Measurements from ENCODE around the gene CEP295NL. TPM values are rescaled to one million over a fixed set of nuclear protein-coding genes. Genes with fewer than 3 reads are reported as not detected.

CEP295NL gene
- total and polyA plus RNA-seq, 2 of the 13 experiments (the other 11 are each of a cell fraction or from before 2014, with no cell fraction given) = not detected

DNA sequence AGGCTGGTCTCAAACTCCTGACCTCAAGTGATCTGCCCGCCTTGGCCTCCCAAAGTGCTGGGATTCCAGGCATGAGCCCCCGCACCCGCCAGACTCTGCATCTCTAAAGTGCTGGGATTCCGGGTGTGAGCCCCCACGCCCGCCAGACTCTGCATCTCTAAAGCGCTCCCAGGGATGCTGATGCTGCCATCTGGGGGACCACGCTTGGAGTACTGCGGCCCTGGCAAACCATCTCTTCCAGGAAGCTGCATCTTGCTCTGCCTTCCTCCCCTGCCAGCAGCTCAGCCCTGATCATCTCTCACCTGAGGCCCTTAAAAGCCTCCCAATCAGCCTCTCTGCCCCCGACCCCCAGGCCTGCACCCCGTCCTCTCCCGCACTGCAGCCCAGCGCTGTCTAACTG, 4.1 kb downstream of the CEP295NL start:
- BruUV-seq (replicated peaks) = no TSS peak
- Histone ChIP-seq H3K36me3 (replicated peaks in 1 of 2; ENCODE audit: control insufficient read depth in 1 of 2, insufficient read depth in 2 of 2, low read length in 2 of 2) (no peaks in the 10 kb centered on the region; a peak in 3 of 5 replicates), H3K4me3 (replicated peaks in 1 of 3; ENCODE audit: insufficient read depth in 1 of 3, low read depth in 2 of 3, low read length in 3 of 3) (no peak overlapping the region), H3K9me3 (ENCODE audit: low read length) (no peaks in the 10 kb centered on the region), H3K9ac (ENCODE audit: insufficient read depth, low read depth, low read length) (no peak overlapping the region), H3K27me3 (ENCODE audit: control insufficient read depth in 1 of 2, insufficient read depth in 2 of 2, low read length in 2 of 2) (no peaks in the 10 kb centered on the region), H2AFZ (ENCODE audit: low read length) (no peak overlapping the region), H3K4me1 (ENCODE audit: insufficient read depth, low read length) (peaks cover 11% of the 10 kb centered on the region), H3K27ac (ENCODE audit: extremely low read length, insufficient read depth, low read length) (no peak overlapping the region), H3K4me2 (ENCODE audit: low read depth, low read length) (no peak overlapping the region), H4K20me1 (ENCODE audit: insufficient read depth, low read length) (no peaks in the 10 kb centered on the region), H3K79me2 (ENCODE audit: insufficient read depth, low read length) (no peaks in the 10 kb centered on the region)
- POLR2A ChIA-PET = no interaction called here
- in situ Hi-C loops (cut with HindIII; ENCODE audit: extremely low pct_ligation_motif_present, low pct_unique_long_range_greater_than_20kb) = no loop called here
- ATAC-seq (no peak), DNase-seq (ENCODE audit: low spot score) (no peak), FAIRE-seq (no peak)
- WGBS (ENCODE audit: low lambda C conversion rate) = 90% methylated on average over 13 of the region's 13 CpGs
- TF ChIP-seq FOXC1 (CRISPR knock-in tag; IDR thresholded peaks at IDR 0.05; ENCODE audit: borderline replicate concordance) (no peak), KAT2B (IDR thresholded peaks at IDR 0.05; ENCODE audit: borderline replicate concordance, low read depth, low read length) (no peak), RFX3 (CRISPR knock-in tag; IDR thresholded peaks at IDR 0.05) (no peak), ZSCAN30 (CRISPR knock-in tag; IDR thresholded peaks at IDR 0.05) (no peak), ZNF670 (CRISPR knock-in tag; IDR thresholded peaks at IDR 0.05; ENCODE audit: borderline replicate concordance) (no peak), HMGA1 (CRISPR knock-in tag; conservative IDR thresholded peaks at IDR 0.05) (no peak), DPF2 (CRISPR knock-in tag; IDR thresholded peaks at IDR 0.05; ENCODE audit: borderline replicate concordance, low read depth) (no peak), HIVEP1 (CRISPR knock-in tag; IDR thresholded peaks at IDR 0.05) (no peak), ZEB1 (IDR thresholded peaks at IDR 0.05; ENCODE audit: insufficient replicate concordance, low read depth) (no peak), PHB2 (IDR thresholded peaks at IDR 0.05; ENCODE audit: partially characterized antibody) (no peak), ZNF577 (CRISPR knock-in tag; IDR thresholded peaks at IDR 0.05; ENCODE audit: borderline replicate concordance, low read depth) (no peak), NFKB2 (CRISPR knock-in tag; IDR thresholded peaks at IDR 0.05; ENCODE audit: borderline replicate concordance) (no peak)
- TF ChIP-seq, protein P1, sequence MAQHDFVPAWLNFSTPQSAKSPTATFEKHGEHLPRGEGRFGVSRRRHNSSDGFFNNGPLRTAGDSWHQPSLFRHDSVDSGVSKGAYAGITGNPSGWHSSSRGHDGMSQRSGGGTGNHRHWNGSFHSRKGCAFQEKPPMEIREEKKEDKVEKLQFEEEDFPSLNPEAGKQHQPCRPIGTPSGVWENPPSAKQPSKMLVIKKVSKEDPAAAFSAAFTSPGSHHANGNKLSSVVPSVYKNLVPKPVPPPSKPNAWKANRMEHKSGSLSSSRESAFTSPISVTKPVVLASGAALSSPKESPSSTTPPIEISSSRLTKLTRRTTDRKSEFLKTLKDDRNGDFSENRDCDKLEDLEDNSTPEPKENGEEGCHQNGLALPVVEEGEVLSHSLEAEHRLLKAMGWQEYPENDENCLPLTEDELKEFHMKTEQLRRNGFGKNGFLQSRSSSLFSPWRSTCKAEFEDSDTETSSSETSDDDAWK (CRISPR knock-in tag; IDR thresholded peaks at IDR 0.05) = no peak
- TF ChIP-seq, protein P2, sequence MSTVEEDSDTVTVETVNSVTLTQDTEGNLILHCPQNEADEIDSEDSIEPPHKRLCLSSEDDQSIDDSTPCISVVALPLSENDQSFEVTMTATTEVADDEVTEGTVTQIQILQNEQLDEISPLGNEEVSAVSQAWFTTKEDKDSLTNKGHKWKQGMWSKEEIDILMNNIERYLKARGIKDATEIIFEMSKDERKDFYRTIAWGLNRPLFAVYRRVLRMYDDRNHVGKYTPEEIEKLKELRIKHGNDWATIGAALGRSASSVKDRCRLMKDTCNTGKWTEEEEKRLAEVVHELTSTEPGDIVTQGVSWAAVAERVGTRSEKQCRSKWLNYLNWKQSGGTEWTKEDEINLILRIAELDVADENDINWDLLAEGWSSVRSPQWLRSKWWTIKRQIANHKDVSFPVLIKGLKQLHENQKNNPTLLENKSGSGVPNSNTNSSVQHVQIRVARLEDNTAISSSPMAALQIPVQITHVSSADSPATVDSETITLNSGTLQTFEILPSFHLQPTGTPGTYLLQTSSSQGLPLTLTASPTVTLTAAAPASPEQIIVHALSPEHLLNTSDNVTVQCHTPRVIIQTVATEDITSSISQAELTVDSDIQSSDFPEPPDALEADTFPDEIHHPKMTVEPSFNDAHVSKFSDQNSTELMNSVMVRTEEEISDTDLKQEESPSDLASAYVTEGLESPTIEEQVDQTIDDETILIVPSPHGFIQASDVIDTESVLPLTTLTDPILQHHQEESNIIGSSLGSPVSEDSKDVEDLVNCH (CRISPR knock-in tag; IDR thresholded peaks at IDR 0.05) = no peak
- TF ChIP-seq, protein P3, sequence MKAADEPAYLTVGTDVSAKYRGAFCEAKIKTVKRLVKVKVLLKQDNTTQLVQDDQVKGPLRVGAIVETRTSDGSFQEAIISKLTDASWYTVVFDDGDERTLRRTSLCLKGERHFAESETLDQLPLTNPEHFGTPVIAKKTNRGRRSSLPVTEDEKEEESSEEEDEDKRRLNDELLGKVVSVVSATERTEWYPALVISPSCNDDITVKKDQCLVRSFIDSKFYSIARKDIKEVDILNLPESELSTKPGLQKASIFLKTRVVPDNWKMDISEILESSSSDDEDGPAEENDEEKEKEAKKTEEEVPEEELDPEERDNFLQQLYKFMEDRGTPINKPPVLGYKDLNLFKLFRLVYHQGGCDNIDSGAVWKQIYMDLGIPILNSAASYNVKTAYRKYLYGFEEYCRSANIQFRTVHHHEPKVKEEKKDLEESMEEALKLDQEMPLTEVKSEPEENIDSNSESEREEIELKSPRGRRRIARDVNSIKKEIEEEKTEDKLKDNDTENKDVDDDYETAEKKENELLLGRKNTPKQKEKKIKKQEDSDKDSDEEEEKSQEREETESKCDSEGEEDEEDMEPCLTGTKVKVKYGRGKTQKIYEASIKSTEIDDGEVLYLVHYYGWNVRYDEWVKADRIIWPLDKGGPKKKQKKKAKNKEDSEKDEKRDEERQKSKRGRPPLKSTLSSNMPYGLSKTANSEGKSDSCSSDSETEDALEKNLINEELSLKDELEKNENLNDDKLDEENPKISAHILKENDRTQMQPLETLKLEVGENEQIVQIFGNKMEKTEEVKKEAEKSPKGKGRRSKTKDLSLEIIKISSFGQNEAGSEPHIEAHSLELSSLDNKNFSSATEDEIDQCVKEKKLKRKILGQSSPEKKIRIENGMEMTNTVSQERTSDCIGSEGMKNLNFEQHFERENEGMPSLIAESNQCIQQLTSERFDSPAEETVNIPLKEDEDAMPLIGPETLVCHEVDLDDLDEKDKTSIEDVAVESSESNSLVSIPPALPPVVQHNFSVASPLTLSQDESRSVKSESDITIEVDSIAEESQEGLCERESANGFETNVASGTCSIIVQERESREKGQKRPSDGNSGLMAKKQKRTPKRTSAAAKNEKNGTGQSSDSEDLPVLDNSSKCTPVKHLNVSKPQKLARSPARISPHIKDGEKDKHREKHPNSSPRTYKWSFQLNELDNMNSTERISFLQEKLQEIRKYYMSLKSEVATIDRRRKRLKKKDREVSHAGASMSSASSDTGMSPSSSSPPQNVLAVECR (CRISPR knock-in tag; IDR thresholded peaks at IDR 0.05; ENCODE audit: borderline replicate concordance) = no peak
- intact Hi-C loops (cut with micrococcal nuclease; ENCODE audit: unreplicated experiment) = no loop called here
- CTCF ChIA-PET (ENCODE audit: low intra/inter-chr PET ratio, low total read pairs) = no interaction called here

Data from HepG2 (cell line).